ENCODE results near the gene GPRASP2.

GPRASP2 gene

DNA sequence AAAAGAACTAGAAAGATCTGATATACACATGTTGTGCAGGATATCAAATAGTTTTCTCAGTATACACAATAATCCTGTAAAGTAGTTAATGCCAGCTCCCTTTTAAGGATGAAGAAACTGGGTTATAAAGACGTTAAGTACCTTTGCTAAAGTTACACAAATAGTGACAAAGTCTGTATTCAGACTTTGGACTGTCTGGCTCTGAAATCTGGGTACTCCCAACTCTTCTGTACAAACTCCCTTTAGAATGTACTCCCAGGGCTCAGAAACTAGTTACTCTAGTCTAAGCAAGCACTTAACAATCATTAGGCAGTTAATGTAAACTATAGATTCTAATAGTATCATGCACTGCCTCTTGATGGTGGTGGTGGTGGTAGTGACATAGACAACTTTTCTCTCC is 15.5 kb downstream of the GPRASP2 start:
- Histone ChIP-seq H3K79me2 (ENCODE audit: insufficient read depth, low read length) (no peaks in the 10 kb centered on the region), H3K27me3 (ENCODE audit: insufficient read depth, low read length, poor library complexity, severe bottlenecking) (no peaks in the 10 kb centered on the region), H3K4me3 (ENCODE audit: low read length, poor library complexity, severe bottlenecking) (no peak overlapping the region), H3K4me1 (ENCODE audit: insufficient read depth, low read length, poor library complexity, severe bottlenecking) (no peaks in the 10 kb centered on the region), H4K20me1 (ENCODE audit: insufficient read depth, low read length, poor library complexity, severe bottlenecking) (no peaks in the 10 kb centered on the region), H2AFZ (ENCODE audit: low read length) (no peak overlapping the region), H3K9ac (ENCODE audit: low read depth, low read length, poor library complexity, severe bottlenecking) (no peak overlapping the region), H3K9me3 (ENCODE audit: insufficient read depth, low read depth, low read length) (no peaks in the 10 kb centered on the region), H3F3A (ENCODE audit: low read depth) (no peaks in the 10 kb centered on the region), H3K36me3 (ENCODE audit: insufficient read depth, low read length) (no peaks in the 10 kb centered on the region), H3K4me2 (ENCODE audit: low read depth, low read length, poor library complexity, severe bottlenecking) (no peak overlapping the region), H3K9me2 (replicated peaks; ENCODE audit: low read depth, low read length) (no peaks in the 10 kb centered on the region)
- TF ChIP-seq EZH2phosphoT487 (IDR thresholded peaks at IDR 0.05; ENCODE audit: borderline replicate concordance): no peak
- TF ChIP-seq, protein P1, sequence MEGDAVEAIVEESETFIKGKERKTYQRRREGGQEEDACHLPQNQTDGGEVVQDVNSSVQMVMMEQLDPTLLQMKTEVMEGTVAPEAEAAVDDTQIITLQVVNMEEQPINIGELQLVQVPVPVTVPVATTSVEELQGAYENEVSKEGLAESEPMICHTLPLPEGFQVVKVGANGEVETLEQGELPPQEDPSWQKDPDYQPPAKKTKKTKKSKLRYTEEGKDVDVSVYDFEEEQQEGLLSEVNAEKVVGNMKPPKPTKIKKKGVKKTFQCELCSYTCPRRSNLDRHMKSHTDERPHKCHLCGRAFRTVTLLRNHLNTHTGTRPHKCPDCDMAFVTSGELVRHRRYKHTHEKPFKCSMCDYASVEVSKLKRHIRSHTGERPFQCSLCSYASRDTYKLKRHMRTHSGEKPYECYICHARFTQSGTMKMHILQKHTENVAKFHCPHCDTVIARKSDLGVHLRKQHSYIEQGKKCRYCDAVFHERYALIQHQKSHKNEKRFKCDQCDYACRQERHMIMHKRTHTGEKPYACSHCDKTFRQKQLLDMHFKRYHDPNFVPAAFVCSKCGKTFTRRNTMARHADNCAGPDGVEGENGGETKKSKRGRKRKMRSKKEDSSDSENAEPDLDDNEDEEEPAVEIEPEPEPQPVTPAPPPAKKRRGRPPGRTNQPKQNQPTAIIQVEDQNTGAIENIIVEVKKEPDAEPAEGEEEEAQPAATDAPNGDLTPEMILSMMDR (conservative IDR thresholded peaks at IDR 0.05; ENCODE audit: low read length): no peak

DNA sequence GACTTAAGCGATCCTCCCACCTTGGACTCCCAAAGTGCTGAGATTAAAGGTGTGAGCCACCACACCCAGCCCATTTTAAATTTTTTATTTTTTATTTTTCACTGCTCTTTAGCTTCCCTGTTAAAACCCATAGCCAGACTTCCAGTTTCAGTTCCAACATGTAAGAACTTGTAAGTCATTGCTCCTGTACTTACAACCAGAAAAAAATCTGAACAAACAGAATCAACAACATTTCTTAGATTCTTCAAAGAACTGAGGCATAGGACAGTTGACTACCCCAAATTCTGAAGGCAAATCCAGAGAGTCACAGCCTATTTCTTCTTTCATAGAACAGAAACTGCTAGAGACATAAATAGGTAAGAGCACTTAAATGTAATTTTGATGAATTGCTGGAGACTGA is 16.4 kb downstream of the GPRASP2 start:
- no peaks in the 10 kb centered on the region for H3K9me2 ChIP-seq (replicated peaks; ENCODE audit: low read depth, low read length)
- no peaks in the 10 kb centered on the region for H3K27me3 ChIP-seq (ENCODE audit: insufficient read depth, low read length, poor library complexity, severe bottlenecking)
- no peaks in the 10 kb centered on the region for H3F3A ChIP-seq (ENCODE audit: low read depth)
- H3K79me2 ChIP-seq (ENCODE audit: insufficient read depth, low read length): no peaks in the 10 kb centered on the region
- TF ChIP-seq, protein P1 (conservative IDR thresholded peaks at IDR 0.05; ENCODE audit: low read length): no peak
- H3K4me3 ChIP-seq (ENCODE audit: low read length, poor library complexity, severe bottlenecking): no peak overlapping the region
- H2AFZ ChIP-seq (ENCODE audit: low read length): no peak overlapping the region
- no peak overlapping the region for H3K4me2 ChIP-seq (ENCODE audit: low read depth, low read length, poor library complexity, severe bottlenecking)
- H3K9ac ChIP-seq (ENCODE audit: low read depth, low read length, poor library complexity, severe bottlenecking): no peak overlapping the region
- no peaks in the 10 kb centered on the region for H4K20me1 ChIP-seq (ENCODE audit: insufficient read depth, low read length, poor library complexity, severe bottlenecking)
- no peaks in the 10 kb centered on the region for H3K4me1 ChIP-seq (ENCODE audit: insufficient read depth, low read length, poor library complexity, severe bottlenecking)
- H3K36me3 ChIP-seq (ENCODE audit: insufficient read depth, low read length): no peaks in the 10 kb centered on the region
- H3K9me3 ChIP-seq (ENCODE audit: insufficient read depth, low read depth, low read length): no peaks in the 10 kb centered on the region

DNA sequence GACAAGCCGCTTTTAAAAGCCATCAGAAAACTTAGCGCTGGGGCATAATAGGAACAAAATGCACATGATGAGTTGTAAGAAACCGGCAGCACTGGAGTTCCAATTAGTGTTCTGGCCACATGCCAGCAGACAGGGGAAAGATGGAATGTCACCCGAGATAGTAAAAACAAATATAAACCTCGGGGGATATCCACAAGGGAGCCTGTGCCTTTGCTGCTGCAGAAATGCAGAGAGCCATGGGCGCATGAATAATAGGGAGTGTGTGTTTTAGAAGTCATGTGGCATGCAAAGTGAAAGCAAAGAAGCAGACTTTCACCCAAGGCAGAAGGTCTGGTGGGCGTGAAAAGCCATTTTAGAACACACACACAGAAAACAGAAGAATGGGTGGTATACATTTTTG is 27.4 kb downstream of the GPRASP2 start:
- H3K36me3 ChIP-seq (ENCODE audit: insufficient read depth, low read length): no peaks in the 10 kb centered on the region
- H4K20me1 ChIP-seq (ENCODE audit: insufficient read depth, low read length, poor library complexity, severe bottlenecking): no peaks in the 10 kb centered on the region
- TF ChIP-seq, protein P1 (conservative IDR thresholded peaks at IDR 0.05; ENCODE audit: low read length): no peak
- TF ChIP-seq EZH2phosphoT487 (IDR thresholded peaks at IDR 0.05; ENCODE audit: borderline replicate concordance): no peak

More for the DNA sequence above, 27.4 kb downstream of the GPRASP2 start:
- no peak overlapping the region for H3K4me2 ChIP-seq (ENCODE audit: low read depth, low read length, poor library complexity, severe bottlenecking)
- H3K9me3 ChIP-seq (ENCODE audit: insufficient read depth, low read depth, low read length): no peaks in the 10 kb centered on the region
- H3K9me2 ChIP-seq (replicated peaks; ENCODE audit: low read depth, low read length): no peaks in the 10 kb centered on the region
- no peaks in the 10 kb centered on the region for H3K27me3 ChIP-seq (ENCODE audit: insufficient read depth, low read length, poor library complexity, severe bottlenecking)
- H3K9ac ChIP-seq (ENCODE audit: low read depth, low read length, poor library complexity, severe bottlenecking): no peak overlapping the region
- no peaks in the 10 kb centered on the region for H3F3A ChIP-seq (ENCODE audit: low read depth)
- no peaks in the 10 kb centered on the region for H3K4me1 ChIP-seq (ENCODE audit: insufficient read depth, low read length, poor library complexity, severe bottlenecking)
- no peaks in the 10 kb centered on the region for H3K79me2 ChIP-seq (ENCODE audit: insufficient read depth, low read length)
- H2AFZ ChIP-seq (ENCODE audit: low read length): no peak overlapping the region
- H3K4me3 ChIP-seq (ENCODE audit: low read length, poor library complexity, severe bottlenecking): no peak overlapping the region
